Measurements from ENCODE around the gene UVSSA.

UVSSA gene

DNA sequence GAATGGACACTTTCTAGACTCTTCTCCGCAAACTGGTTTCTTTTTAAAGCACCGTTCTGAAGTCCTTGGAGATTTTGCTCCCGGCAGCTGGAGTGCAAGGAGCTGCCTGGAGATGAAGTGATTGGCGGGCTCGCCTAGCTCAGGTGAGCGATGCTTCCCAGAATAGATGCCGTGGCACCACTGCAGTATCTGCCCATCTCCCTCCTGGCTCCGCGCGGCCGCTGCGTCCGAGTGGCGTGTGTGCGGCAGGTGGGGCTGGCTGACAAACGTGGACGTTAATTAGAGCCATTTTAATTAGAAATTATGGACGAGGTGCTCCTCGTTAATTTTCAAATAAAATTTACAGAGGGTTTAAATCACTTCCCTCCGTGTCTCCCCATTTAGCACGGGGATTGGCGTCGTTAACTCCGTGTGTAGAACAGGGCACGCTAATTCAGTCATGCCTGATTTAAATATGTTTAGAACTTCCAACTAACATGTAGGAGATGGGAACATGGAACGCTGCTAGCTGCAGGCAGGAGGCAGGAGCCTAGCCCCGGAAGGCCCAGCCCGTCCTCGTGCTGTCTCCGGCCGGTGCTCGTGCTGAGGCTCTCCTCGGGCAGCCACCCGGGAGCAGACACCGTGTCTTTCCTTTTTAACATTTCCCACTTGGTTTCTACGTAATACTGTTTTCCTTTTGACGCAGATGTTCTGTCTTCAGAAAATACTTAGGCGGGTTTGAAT lies 11.6 kb downstream of the UVSSA start:
- TF ChIP-seq, protein P1, sequence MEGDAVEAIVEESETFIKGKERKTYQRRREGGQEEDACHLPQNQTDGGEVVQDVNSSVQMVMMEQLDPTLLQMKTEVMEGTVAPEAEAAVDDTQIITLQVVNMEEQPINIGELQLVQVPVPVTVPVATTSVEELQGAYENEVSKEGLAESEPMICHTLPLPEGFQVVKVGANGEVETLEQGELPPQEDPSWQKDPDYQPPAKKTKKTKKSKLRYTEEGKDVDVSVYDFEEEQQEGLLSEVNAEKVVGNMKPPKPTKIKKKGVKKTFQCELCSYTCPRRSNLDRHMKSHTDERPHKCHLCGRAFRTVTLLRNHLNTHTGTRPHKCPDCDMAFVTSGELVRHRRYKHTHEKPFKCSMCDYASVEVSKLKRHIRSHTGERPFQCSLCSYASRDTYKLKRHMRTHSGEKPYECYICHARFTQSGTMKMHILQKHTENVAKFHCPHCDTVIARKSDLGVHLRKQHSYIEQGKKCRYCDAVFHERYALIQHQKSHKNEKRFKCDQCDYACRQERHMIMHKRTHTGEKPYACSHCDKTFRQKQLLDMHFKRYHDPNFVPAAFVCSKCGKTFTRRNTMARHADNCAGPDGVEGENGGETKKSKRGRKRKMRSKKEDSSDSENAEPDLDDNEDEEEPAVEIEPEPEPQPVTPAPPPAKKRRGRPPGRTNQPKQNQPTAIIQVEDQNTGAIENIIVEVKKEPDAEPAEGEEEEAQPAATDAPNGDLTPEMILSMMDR (IDR thresholded peaks at IDR 0.05; ENCODE audit: insufficient read depth, low read depth, low read length, missing control alignments) = no peak
- H3K4me3 ChIP-seq (ENCODE audit: low read length) = no peak overlapping the region
- no peak for DNase-seq (ENCODE audit: low read depth)

DNA sequence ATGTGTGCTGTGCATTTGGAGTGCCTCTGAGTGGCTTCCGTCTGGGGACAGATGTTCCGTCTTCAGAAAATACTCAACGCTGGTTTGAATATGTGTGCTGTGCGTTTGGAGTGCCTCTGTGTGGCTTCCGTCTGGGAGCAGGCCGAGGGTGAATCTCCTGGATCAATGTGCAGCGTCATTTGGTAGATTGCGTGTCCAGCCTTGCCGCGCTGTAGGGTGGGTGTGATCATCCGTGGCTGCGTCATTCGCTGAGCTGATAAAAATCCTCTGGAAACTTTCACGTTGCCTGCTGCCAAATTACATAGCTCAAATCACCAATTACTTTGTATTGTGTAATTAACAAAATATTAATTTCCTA lies 12.1 kb downstream of the UVSSA start:
- TF ChIP-seq, protein P1 (IDR thresholded peaks at IDR 0.05; ENCODE audit: insufficient read depth, low read depth, low read length, missing control alignments) = no peak
- H3K4me3 ChIP-seq (ENCODE audit: low read length) = no peak overlapping the region
- DNase-seq (ENCODE audit: low read depth) = no peak

DNA sequence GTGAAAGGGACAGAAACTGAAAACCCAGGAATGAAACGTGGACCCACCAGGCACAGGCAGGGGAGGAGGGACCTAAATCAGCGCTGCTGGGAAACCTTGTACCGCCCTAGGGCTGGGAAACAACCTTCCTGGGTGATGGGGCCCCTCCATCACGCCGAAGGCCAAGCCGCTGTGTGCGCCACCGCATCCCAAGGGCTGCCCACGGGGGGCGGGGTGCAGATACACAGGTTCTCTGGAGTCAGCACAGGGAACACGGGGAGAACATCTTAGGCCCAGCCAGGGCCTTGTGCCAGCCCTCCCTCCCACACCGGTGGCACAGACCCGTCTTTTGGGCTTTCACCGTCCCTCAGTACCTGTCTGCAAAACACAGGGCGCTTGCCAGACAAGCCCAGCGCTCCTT lies 13.0 kb downstream of the UVSSA start:
- DNase-seq (ENCODE audit: low read depth) = no peak
- TF ChIP-seq, protein P1 (IDR thresholded peaks at IDR 0.05; ENCODE audit: insufficient read depth, low read depth, low read length, missing control alignments) = no peak
- no peak overlapping the region for H3K4me3 ChIP-seq (ENCODE audit: low read length)

DNA sequence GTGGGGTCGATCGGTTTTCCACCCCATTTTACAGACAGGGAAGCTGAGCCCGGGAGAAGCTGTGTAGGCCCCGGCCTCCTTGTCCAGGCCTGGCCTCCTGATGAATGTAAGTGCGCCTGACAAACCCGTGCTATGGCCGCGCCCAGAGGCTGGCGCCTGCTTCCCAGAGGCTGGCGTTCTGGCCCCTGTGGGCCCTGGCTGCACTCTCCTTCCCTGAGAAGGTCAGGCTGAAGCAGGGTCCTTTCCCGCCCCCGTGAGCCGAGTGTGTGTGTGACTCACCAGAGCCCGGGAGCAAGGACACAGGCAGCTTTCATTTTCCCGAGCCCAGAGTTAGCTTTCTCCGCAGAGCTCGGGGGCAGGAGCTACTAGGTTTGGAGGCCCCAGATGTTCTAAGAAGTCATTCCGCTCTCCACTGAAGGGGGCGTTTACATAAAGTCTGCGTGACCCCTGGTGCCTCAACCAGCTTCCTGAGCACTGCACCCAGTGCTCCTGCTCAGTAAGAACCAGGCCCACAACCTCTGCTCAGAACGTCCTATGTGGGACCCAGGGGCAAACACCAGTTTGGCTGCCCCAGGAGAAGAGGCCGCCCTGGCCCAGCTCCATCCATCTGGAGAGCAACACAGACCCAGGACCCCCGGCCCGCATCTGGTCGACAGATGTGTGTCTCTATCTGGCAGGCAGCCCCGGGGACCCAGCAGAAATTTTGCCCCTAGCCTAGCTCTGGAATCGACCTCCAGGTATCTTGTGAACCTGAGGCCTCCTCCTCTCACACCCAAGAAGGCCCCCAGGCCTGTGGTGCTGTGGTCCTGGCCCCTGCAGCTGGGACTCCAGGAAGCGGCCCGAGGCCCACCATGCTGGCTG lies 13.6 kb downstream of the UVSSA start:
- no peak overlapping the region for H3K4me3 ChIP-seq (ENCODE audit: low read length)
- TF ChIP-seq, protein P1 (IDR thresholded peaks at IDR 0.05; ENCODE audit: insufficient read depth, low read depth, low read length, missing control alignments) = no peak
- no peak for DNase-seq (ENCODE audit: low read depth)

DNA sequence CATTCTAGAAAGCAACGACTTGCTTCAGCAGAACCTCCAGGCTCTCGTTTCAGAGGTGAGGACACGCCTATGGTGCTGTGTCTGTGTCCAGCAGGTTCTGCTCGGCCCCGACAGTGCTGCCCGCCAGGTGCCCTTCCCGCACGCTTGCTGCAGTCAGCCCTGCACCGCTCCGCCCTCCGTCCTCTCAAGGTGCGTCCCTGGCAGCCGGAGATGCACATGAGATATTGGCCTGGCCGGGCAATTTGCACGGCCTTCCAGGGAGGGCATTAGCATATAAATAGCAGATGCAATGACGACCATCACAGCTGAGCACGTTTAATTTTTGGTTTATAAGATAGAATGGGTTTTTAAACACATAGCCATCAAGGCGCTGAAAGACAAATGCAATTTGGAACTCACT lies 14.4 kb downstream of the UVSSA start:
- TF ChIP-seq, protein P1 (IDR thresholded peaks at IDR 0.05; ENCODE audit: insufficient read depth, low read depth, low read length, missing control alignments) = no peak
- DNase-seq (ENCODE audit: low read depth) = no peak
- H3K4me3 ChIP-seq (ENCODE audit: low read length) = no peak overlapping the region

DNA sequence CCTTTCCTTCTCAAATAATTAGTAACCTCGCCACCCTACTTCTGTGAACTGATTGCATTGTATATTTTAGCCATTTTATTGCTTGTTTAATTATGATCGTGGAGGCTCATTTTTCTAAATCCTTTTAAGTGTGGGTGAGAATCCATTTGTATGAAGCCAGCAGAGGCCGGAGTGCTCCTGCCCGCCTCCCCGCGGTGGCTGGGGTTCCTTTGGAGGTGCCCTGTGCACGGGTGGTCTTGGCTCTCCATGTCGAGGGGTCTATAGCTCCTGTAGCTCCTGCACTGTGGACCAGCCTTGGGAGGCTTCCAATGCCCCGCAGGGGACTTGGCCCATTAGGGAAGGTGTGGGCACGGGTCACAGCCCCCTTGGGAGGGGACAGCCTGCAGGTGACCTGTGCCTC lies 15.0 kb downstream of the UVSSA start:
- no peak for DNase-seq (ENCODE audit: low read depth)
- TF ChIP-seq, protein P1 (IDR thresholded peaks at IDR 0.05; ENCODE audit: insufficient read depth, low read depth, low read length, missing control alignments) = no peak
- H3K4me3 ChIP-seq (ENCODE audit: low read length) = no peak overlapping the region
